Coronary artery (tissue), 2 donors: ENCODE data around the gene SNX18.

ENCODE experiments used
- DNase-seq: peaks from one replicate; pipeline ENCODE4 v3.0.0-alpha.2; 2017; ENCODE audit warnings: low spot score
- H3K27ac ChIP-seq, 2 donors: fragments of 200-600 bp; sonication (generic); one replicate each; pipeline ENCODE4 v1.5.1; 2016 to 2019
- H3K4me3 ChIP-seq: fragments of 200-600 bp; sonication (generic); 2 replicates; pipeline ENCODE4 v1.5.1; 2016; ENCODE audit warnings: mild to moderate bottlenecking, moderate library complexity
- TF ChIP-seq, protein P1 (sequence below): fragments of 200-600 bp; sonication (generic); IDR thresholded peaks from one replicate; pipeline ENCODE4 v1.5.1; 2019; ENCODE audit warnings: antibody characterized with exemption

The SNX18 gene

DNA sequence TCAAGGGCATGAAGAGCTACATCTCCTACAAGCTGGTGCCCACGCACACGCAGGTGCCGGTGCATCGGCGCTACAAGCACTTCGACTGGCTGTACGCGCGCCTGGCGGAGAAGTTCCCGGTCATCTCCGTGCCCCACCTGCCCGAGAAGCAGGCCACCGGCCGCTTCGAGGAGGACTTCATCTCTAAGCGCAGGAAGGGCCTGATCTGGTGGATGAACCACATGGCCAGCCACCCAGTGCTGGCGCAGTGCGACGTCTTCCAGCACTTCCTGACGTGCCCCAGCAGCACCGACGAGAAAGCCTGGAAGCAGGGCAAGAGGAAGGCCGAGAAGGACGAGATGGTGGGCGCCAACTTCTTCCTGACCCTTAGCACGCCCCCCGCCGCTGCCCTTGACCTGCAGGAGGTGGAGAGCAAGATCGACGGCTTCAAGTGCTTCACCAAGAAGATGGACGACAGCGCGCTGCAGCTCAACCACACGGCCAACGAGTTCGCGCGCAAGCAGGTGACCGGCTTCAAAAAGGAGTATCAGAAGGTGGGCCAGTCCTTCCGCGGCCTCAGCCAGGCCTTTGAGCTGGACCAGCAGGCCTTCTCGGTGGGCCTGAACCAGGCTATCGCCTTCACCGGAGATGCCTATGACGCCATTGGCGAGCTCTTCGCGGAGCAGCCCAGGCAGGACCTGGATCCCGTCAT is 1.4 kb downstream of the SNX18 start:
- TF ChIP-seq, protein P1, sequence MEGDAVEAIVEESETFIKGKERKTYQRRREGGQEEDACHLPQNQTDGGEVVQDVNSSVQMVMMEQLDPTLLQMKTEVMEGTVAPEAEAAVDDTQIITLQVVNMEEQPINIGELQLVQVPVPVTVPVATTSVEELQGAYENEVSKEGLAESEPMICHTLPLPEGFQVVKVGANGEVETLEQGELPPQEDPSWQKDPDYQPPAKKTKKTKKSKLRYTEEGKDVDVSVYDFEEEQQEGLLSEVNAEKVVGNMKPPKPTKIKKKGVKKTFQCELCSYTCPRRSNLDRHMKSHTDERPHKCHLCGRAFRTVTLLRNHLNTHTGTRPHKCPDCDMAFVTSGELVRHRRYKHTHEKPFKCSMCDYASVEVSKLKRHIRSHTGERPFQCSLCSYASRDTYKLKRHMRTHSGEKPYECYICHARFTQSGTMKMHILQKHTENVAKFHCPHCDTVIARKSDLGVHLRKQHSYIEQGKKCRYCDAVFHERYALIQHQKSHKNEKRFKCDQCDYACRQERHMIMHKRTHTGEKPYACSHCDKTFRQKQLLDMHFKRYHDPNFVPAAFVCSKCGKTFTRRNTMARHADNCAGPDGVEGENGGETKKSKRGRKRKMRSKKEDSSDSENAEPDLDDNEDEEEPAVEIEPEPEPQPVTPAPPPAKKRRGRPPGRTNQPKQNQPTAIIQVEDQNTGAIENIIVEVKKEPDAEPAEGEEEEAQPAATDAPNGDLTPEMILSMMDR, result no peak
- Histone ChIP-seq H3K27ac (peak overlapping the region; percentile 94 to 96), H3K4me3 (peak overlapping the region; percentile 97)
- peak; percentile 78 for DNase-seq

DNA sequence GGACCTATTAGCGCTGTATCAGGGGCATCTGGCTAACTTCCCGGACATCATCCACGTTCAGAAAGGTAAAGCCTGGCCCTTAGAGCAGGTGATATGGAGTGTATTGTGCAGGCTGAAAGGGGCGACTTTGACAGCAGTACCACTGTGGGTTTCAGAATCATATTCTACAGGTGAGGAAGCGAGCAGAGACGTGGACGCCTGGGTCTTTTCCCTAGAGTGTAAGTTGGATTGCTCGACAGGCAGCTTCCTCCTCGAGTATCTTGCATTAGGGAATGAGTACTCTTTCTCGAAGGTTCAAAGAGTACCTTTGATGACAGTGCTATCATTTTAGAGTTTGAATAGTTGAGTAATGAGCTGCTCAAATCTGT is 1.9 kb downstream of the SNX18 start:
- Histone ChIP-seq H3K27ac (peak overlapping the region; percentile 94 to 96), H3K4me3 (peak overlapping the region; percentile 97)
- DNase-seq, result no peak
- TF ChIP-seq, protein P1, result no peak

DNA sequence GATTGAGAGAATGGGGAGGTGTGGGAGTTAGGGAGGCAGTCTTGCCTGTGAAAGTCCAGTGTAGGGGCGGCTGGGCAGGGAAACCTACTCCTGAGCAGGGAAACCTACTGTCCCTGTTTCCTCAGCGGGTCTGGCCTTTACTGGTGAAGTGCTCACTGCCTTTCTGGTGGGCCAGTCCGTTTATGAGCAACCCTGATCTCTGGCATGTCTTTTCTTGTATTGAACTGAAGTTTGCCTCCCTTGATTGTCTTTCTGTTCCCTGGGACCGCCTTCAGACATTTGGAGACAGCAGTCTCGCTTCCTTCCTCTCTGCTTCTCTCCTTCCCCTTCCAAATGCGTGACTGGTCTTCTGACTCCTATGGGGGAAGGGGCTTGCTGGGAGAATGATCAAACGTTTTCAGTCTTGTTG is 2.9 kb downstream of the SNX18 start:
- H3K4me3 ChIP-seq, result peak overlapping the region; percentile 97
- TF ChIP-seq, protein P1, result no peak

DNA sequence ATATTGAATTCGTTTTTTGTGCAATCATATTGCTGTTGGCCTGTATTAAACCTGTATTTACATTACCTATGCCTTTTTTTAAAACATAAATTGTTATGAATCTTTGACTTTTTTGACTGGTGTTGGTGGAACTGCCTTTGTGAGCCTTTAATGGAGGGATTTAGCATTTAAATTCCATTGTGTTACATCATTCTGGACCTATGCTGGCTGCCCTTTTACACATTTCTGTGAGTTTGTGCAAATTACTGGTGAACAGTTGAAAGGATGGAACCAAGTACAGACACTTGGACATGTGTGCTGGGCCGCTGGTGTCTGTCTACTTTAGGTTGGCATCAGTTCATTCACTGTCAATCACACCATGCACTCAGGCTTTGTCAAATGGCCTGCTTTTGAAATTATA is 3.4 kb downstream of the SNX18 start:
- Histone ChIP-seq H3K27ac (peak overlapping the region; percentile 94 to 96), H3K4me3 (peak overlapping the region; percentile 97)
- TF ChIP-seq, protein P1, result no peak

More for the DNA sequence above, 2.9 kb downstream of the SNX18 start:
- DNase-seq, result no peak
- H3K27ac ChIP-seq, result peak overlapping the region; percentile 94 to 96

DNA sequence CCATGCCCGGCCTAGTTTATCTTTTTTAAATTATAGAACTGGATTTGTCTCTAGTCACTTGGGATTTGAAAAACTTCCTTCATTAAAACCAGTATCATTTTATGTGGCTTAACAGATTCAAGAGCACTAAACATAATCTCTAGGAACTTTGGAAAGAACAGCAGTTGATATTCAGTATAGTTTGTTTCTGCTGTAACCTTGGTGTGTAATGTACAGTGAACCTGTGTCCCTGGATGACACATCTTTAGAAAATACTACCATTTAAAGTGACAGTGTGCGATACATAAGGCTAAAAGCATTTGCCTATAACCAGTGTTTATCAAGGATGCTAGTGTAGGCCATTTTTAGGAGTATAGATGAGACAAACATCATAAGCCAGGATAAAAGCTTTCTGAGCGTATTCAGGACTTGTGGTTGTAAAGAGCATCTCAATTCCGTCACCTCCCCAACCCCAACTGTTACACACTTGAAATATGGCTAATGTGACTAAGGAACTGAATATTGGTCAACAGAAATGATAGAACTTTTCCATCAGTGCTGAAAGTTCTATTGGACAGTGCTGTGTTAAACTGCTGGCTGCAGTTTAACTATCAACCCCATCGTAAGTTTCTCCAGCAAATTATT is 4.4 kb downstream of the SNX18 start:
- Histone ChIP-seq H3K27ac (peak overlapping the region; percentile 94 to 96), H3K4me3 (peak overlapping the region; percentile 97)
- DNase-seq, result no peak
- TF ChIP-seq, protein P1, result no peak

More for the DNA sequence above, 3.4 kb downstream of the SNX18 start:
- no peak for DNase-seq

DNA sequence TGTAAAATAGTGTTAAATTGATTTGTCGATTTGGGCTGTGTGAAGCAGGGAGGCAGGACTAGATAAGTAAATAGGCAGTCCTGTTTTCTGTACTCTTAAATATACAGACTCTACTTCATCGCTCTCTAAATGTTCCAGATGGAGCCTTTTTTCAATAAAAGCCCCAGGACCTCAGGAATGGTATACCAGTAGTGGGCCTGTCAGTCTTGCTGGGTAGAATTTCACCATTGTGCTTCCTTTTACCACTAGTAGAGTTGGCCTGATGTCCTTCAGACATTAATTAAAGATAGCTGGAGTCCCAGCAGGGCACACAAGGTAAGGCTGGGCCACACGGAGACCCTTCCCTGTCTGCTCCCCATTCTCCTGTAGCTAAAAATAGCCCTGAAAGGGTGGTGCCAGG is 6.0 kb downstream of the SNX18 start:
- Histone ChIP-seq H3K27ac (peak overlapping the region; percentile 94 to 96), H3K4me3 (peak overlapping the region; percentile 97)
- DNase-seq, result no peak
- TF ChIP-seq, protein P1, result no peak

DNA sequence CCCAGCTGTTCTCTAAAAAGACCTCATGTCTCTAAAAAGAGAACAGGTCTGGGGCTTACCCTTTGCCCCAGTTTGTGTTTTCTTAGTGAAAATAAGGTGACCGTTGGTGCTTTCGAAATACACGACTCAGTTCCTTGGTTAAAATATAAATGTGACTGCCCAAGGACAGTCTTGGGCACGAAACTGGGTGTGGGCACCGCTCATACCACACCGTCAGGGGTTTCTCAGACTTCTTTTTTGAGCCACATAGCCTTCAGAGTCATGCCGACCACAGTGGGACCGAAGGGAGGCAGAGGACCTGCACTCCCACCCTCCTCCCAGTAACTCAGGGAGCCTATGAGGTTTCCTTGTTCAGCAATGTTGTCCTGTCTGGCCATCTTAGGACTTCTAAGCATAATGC is 6.5 kb downstream of the SNX18 start:
- TF ChIP-seq, protein P1, result no peak
- peak; percentile 75 for DNase-seq
- peak overlapping the region; percentile 94 to 96 for H3K27ac ChIP-seq

More for the DNA sequence above, 6.5 kb downstream of the SNX18 start:
- H3K4me3 ChIP-seq, result peak overlapping the region; percentile 97
